CD8-positive, alpha-beta memory T cell (primary cell): ENCODE measurements around the gene ABI3BP. TPM values are rescaled to one million over a fixed set of nuclear protein-coding genes. Genes with fewer than 3 reads are reported as not detected.

Source experiments
- CTCF ChIA-PET: fragments of 350-600 bp; sonication (Branson Sonifier 250); formaldehyde crosslinking; loops from one replicate; lab custom pipeline; 2021; ENCODE audit warnings: antibody characterized with exemption; lab: Charles Lee
- POLR2A ChIA-PET: fragments of 350-600 bp; sonication (Branson Sonifier 250); formaldehyde crosslinking; loops from one replicate; lab custom pipeline; 2021; ENCODE audit warnings: antibody characterized with exemption; lab: Charles Lee
- DNase-seq, 5 donors: peaks; one replicate each; pipeline versions ENCODE4 v3.0.0 to v3.0.0-alpha.2; 2020 to 2022; ENCODE audit warnings: mixed read lengths in 1 of 5
- H3K27ac ChIP-seq: one replicate; pipeline ENCODE4 v1.7.0; 2013; ENCODE audit warnings: low read depth, mild to moderate bottlenecking, low read length, moderate library complexity
- H3K27me3 ChIP-seq: 2 replicates; pipeline ENCODE4 v1.7.0; 2013; ENCODE audit warnings: low read length, mild to moderate bottlenecking; ENCODE audit not compliant: insufficient read depth, poor library complexity, severe bottlenecking
- H3K36me3 ChIP-seq: 2 replicates; pipeline ENCODE4 v1.7.0; 2013; ENCODE audit warnings: mild to moderate bottlenecking, low read length, moderate library complexity; ENCODE audit not compliant: insufficient read depth
- H3K4me1 ChIP-seq: 2 replicates; pipeline ENCODE4 v1.7.0; 2013; ENCODE audit warnings: mild to moderate bottlenecking, low read length, moderate library complexity; ENCODE audit not compliant: insufficient read depth
- H3K4me3 ChIP-seq: 2 replicates; pipeline ENCODE4 v1.7.0; 2013; ENCODE audit warnings: mild to moderate bottlenecking, low read length
- H3K9me3 ChIP-seq: 2 replicates; pipeline ENCODE4 v1.7.0; 2013; ENCODE audit warnings: mild to moderate bottlenecking, low read length
- H3K27ac Mint-ChIP-seq, 8 donors: one replicate each; pipeline ENCODE4 v1.8.0; 2020 to 2021; ENCODE audit warnings: mixed read lengths in 8 of 8, mild to moderate bottlenecking in 6 of 8, inconsistent platforms in 3 of 8, moderate library complexity in 3 of 8
- H3K27me3 Mint-ChIP-seq, 2 donors: one replicate each; pipeline ENCODE4 v1.8.0; 2020 to 2021; ENCODE audit warnings: mixed read lengths in 2 of 2, mild to moderate bottlenecking in 1 of 2, moderate library complexity in 1 of 2
- H3K36me3 Mint-ChIP-seq, 3 donors: one replicate each; pipeline ENCODE4 v1.8.0; 2020 to 2021; ENCODE audit warnings: mixed read lengths in 3 of 3, inconsistent platforms in 1 of 3, mild to moderate bottlenecking in 1 of 3
- H3K4me1 Mint-ChIP-seq, 3 donors: one replicate each; pipeline ENCODE4 v1.8.0; 2020 to 2021; ENCODE audit warnings: mixed read lengths in 3 of 3, inconsistent platforms in 1 of 3, mild to moderate bottlenecking in 1 of 3
- H3K4me3 Mint-ChIP-seq, 7 donors: one replicate each; pipeline ENCODE4 v1.8.0; 2020 to 2021; ENCODE audit warnings: mixed read lengths in 7 of 7, mild to moderate bottlenecking in 6 of 7, moderate library complexity in 4 of 7, inconsistent platforms in 2 of 7
- H3K9me3 Mint-ChIP-seq, 5 donors: one replicate each; pipeline ENCODE4 v1.8.0; 2020 to 2022; ENCODE audit warnings: mixed read lengths in 5 of 5, mild to moderate bottlenecking in 3 of 5, moderate library complexity in 2 of 5, inconsistent platforms in 1 of 5
- polyA plus RNA-seq: library from polyadenylated mRNA; unstranded; fragments of 300-500 nt; fragmentation: Illumina TruSeq; gene quantifications from one replicate; pipeline ENCODE4 v1.2.3, GENCODE V29; 2021
- total RNA-seq, 2 experiments: library from RNA; stranded (reverse); gene quantifications; one replicate each; pipeline ENCODE4 v1.2.3, GENCODE V29; 2021

Gene ABI3BP
- total and polyA plus RNA-seq, 3 experiments from 2014 or later = not detected

DNA sequence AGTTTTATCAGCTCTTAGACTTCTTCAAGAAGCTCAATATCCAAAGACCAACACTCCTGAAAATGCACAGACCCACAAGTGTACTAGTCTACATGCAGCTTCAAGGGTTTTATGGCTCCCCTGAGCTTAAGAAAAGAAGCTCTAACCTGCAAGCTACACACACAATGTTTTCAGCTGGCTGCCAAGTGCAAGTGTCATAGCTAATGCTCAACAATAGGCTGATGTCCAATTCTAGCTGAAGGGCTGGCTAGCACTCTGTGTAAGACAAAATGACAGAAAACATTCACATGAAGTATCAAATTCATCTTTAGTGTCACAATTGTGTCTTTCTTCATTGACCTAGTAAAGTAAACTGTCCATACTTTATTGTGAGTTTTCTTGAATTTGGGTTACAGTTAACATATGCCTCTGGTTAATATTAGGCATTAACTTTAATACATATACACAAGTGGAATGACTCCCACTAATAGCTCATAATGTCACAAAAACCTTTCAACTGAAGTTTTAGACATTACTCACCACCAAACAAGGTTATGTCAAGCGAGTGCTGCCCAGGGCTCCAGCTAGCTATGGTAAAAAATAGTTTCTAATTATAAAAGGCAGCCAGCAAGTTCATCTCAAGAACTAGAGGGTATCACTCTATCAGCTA is 15.1 kb downstream of the ABI3BP start:
- Mint-ChIP-seq H3K27me3 (peaks cover 0 to 4% of the 10 kb centered on the region in 2 donors), H3K4me3 (no peak overlapping the region), H3K4me1 (no peaks in the 10 kb centered on the region), H3K36me3 (no peaks in the 10 kb centered on the region), H3K9me3 (peaks cover 0 to 4% (median 0%) of the 10 kb centered on the region in 5 donors), H3K27ac (no peak overlapping the region)
- POLR2A ChIA-PET = no interaction called here
- no peaks in the 10 kb centered on the region for H3K27me3 ChIP-seq
- H3K36me3 ChIP-seq = no peaks in the 10 kb centered on the region
- CTCF ChIA-PET = no interaction called here
- no peak overlapping the region for H3K4me3 ChIP-seq
- DNase-seq = no peak
- H3K4me1 ChIP-seq = no peaks in the 10 kb centered on the region
- no peaks in the 10 kb centered on the region for H3K9me3 ChIP-seq
- H3K27ac ChIP-seq = no peak overlapping the region

- Histone ChIP-seq H3K4me1 (no peaks in the 10 kb centered on the region), H3K9me3 (no peaks in the 10 kb centered on the region), H3K27me3 (no peaks in the 10 kb centered on the region), H3K27ac (no peak overlapping the region), H3K36me3 (no peaks in the 10 kb centered on the region), H3K4me3 (no peak overlapping the region)
- CTCF ChIA-PET = no interaction called here
- DNase-seq = no peak
- Mint-ChIP-seq H3K4me1 (no peaks in the 10 kb centered on the region), H3K9me3 (peaks cover 0 to 4% (median 0%) of the 10 kb centered on the region in 5 donors), H3K27me3 (peaks cover 0 to 4% of the 10 kb centered on the region in 2 donors), H3K36me3 (no peaks in the 10 kb centered on the region), H3K4me3 (no peak overlapping the region), H3K27ac (no peak overlapping the region)
- POLR2A ChIA-PET = no interaction called here
Observed at GRCh38 chr3:100976611-100977010, 16.6 kb downstream of the ABI3BP start.

DNA sequence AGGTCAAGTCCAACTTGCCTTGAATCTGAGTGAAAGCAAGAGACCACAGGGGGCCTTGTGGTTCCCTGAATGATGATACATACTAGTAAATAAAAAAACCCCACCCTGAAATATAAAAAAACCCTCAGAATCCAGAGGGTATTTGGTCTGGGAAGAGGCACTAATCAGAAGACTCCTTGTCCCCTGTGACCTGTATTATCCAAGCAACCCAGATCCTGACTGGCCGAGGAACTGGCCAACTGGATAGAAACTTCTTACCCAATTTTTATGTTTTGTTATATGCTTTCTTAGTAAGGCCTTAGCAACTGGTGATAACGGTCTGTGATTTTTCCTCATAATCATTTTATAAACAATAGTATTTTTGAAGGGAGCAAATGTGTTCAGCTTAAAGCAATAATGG is 17.5 kb downstream of the ABI3BP start:
- Histone ChIP-seq H3K4me3 (no peak overlapping the region), H3K27me3 (no peaks in the 10 kb centered on the region), H3K9me3 (no peaks in the 10 kb centered on the region), H3K36me3 (no peaks in the 10 kb centered on the region), H3K27ac (no peak overlapping the region), H3K4me1 (no peaks in the 10 kb centered on the region)
- ChIA-PET CTCF (no interaction called here), POLR2A (no interaction called here)
- Mint-ChIP-seq H3K36me3 (no peaks in the 10 kb centered on the region), H3K27me3 (peaks cover 0 to 4% of the 10 kb centered on the region in 2 donors), H3K4me3 (no peak overlapping the region), H3K9me3 (peaks cover 0 to 4% (median 0%) of the 10 kb centered on the region in 5 donors), H3K4me1 (no peaks in the 10 kb centered on the region), H3K27ac (no peak overlapping the region)
- no peak for DNase-seq

- no peak overlapping the region for H3K4me3 ChIP-seq
Observed at GRCh38 chr3:100973594-100973993, 19.6 kb downstream of the ABI3BP start.

GRCh38 chr3:100972867-100973266 is 20.4 kb downstream of the ABI3BP start:
- Histone ChIP-seq H3K4me1 (no peaks in the 10 kb centered on the region), H3K27me3 (no peaks in the 10 kb centered on the region), H3K27ac (no peak overlapping the region), H3K9me3 (no peaks in the 10 kb centered on the region), H3K36me3 (no peaks in the 10 kb centered on the region), H3K4me3 (no peak overlapping the region)
- ChIA-PET CTCF (no interaction called here), POLR2A (no interaction called here)
- Mint-ChIP-seq H3K4me3 (no peak overlapping the region), H3K4me1 (no peaks in the 10 kb centered on the region), H3K9me3 (no peaks in the 10 kb centered on the region), H3K27me3 (peaks cover 0 to 4% of the 10 kb centered on the region in 2 donors), H3K36me3 (no peaks in the 10 kb centered on the region), H3K27ac (no peak overlapping the region)
- DNase-seq = no peak

More at GRCh38 chr3:100973594-100973993, 19.6 kb downstream of the ABI3BP start:
- Histone ChIP-seq H3K36me3 (no peaks in the 10 kb centered on the region), H3K27ac (no peak overlapping the region), H3K27me3 (no peaks in the 10 kb centered on the region), H3K9me3 (no peaks in the 10 kb centered on the region), H3K4me1 (no peaks in the 10 kb centered on the region)
- CTCF ChIA-PET = no interaction called here
- Mint-ChIP-seq H3K27ac (no peak overlapping the region), H3K9me3 (no peaks in the 10 kb centered on the region), H3K4me1 (no peaks in the 10 kb centered on the region), H3K27me3 (peaks cover 0 to 4% of the 10 kb centered on the region in 2 donors), H3K36me3 (no peaks in the 10 kb centered on the region), H3K4me3 (no peak overlapping the region)
- no peak for DNase-seq
- POLR2A ChIA-PET = no interaction called here

- no peak for DNase-seq
- ChIA-PET CTCF (no interaction called here), POLR2A (no interaction called here)
- Mint-ChIP-seq H3K27ac (no peak overlapping the region), H3K36me3 (no peaks in the 10 kb centered on the region), H3K4me3 (no peak overlapping the region), H3K27me3 (peaks cover 0 to 4% of the 10 kb centered on the region in 2 donors), H3K9me3 (no peaks in the 10 kb centered on the region), H3K4me1 (no peaks in the 10 kb centered on the region)
- Histone ChIP-seq H3K4me3 (no peak overlapping the region), H3K4me1 (no peaks in the 10 kb centered on the region), H3K9me3 (no peaks in the 10 kb centered on the region), H3K27ac (no peak overlapping the region), H3K27me3 (no peaks in the 10 kb centered on the region), H3K36me3 (no peaks in the 10 kb centered on the region)
Observed at GRCh38 chr3:100972301-100972844, 20.8 kb downstream of the ABI3BP start.

- Histone ChIP-seq H3K9me3 (no peaks in the 10 kb centered on the region), H3K27me3 (no peaks in the 10 kb centered on the region), H3K4me3 (no peak overlapping the region), H3K36me3 (no peaks in the 10 kb centered on the region), H3K4me1 (no peaks in the 10 kb centered on the region), H3K27ac (no peak overlapping the region)
- Mint-ChIP-seq H3K36me3 (no peaks in the 10 kb centered on the region), H3K27ac (no peak overlapping the region), H3K9me3 (no peaks in the 10 kb centered on the region), H3K4me3 (no peak overlapping the region), H3K4me1 (no peaks in the 10 kb centered on the region), H3K27me3 (peaks cover 0 to 1% of the 10 kb centered on the region in 2 donors)
- CTCF ChIA-PET = no interaction called here
- POLR2A ChIA-PET = no interaction called here
- DNase-seq = no peak
Observed at GRCh38 chr3:100971798-100972197, 21.4 kb downstream of the ABI3BP start.

- Mint-ChIP-seq H3K4me3 (no peak overlapping the region), H3K36me3 (no peaks in the 10 kb centered on the region), H3K27ac (no peak overlapping the region), H3K27me3 (no peaks in the 10 kb centered on the region), H3K9me3 (peaks cover 0 to 2% (median 0%) of the 10 kb centered on the region in 5 donors), H3K4me1 (no peaks in the 10 kb centered on the region)
- Histone ChIP-seq H3K27ac (no peak overlapping the region), H3K9me3 (no peaks in the 10 kb centered on the region), H3K36me3 (no peaks in the 10 kb centered on the region), H3K4me1 (no peaks in the 10 kb centered on the region), H3K27me3 (no peaks in the 10 kb centered on the region), H3K4me3 (no peak overlapping the region)
- no peak for DNase-seq
- ChIA-PET CTCF (no interaction called here), POLR2A (no interaction called here)
Observed at GRCh38 chr3:100970477-100970990, 22.7 kb downstream of the ABI3BP start.
